DMS153 treated with DMSO at 0.1 percent for 48 hours (cell line): ENCODE data around the gene MT1M.
"Not testable (repeated sequence)": the region's sequence is repeated elsewhere in the genome, so short reads cannot be mapped to it uniquely, and the experiment has no call there.

Source experiments
- DNase-seq: peaks from one replicate; lab custom pipeline; 2025; ENCODE audit not compliant: unreplicated experiment; lab: John Stamatoyannopoulos, UW

Gene MT1M

GRCh38 chr16:56671691-56672090 lies 39.2 kb downstream of the MT1M start:
- not testable (repeated sequence) for DNase-seq

DNA sequence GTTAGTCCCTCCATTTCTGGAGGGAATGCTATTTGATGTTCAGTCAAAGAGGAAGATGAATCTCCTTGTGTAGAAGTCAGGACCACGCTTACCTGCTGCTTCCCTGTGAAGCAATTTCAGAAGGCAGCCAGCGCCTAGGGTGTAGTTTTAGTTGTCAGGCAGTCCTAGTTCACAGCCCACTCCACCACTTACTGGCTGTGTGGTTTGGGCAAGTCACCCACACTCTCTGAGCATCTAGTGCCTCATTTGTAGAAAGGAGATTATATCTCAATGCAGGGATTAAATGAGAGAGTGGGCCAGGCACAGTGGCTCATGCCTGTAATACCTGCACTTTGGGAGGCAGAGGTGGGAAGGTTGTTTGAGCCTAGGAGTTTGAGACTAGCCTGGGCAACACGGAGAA lies 39.7 kb downstream of the MT1M start:
- not testable (repeated sequence) for DNase-seq

DNA sequence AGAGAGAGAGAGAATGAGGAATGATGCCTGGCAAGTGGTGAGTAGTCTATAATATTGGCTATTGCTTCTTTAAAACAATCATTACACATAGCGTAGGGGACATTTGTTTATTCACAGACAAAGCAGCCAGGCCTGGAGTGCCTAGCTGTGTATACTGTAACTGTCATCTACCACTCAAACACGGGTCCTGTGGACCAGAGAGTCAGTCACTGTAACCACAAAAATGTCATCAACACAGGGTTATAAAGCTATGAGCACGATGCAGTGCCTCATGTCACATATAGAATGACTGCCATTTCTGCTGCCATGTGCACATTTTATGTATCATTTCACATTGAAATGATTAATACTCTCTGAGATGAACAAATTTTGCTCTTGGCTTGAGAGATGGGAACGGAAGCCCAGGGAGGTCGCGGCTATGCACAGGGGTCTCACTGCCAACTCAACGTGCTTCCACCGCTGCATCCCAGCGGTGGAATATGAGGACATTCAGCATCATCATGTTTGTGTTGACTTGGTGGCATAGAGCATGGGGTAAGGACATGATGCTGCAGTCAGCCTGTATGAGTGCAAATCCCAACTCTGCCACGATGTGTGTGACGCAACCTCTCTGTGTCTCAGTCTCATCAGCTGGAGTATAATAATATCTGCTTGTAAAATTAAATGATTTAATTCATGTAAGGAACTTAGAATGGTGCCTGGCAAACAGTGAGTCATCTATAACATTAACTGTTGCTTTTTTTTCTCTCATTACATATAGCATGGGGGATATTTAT lies 40.5 kb downstream of the MT1M start:
- DNase-seq, result peak; percentile 10

- no peak for DNase-seq
Measured at GRCh38 chr16:56673921-56674320, 41.5 kb downstream of the MT1M start.

GRCh38 chr16:56674570-56674969 lies 42.1 kb downstream of the MT1M start:
- DNase-seq, result not testable (repeated sequence)

DNA sequence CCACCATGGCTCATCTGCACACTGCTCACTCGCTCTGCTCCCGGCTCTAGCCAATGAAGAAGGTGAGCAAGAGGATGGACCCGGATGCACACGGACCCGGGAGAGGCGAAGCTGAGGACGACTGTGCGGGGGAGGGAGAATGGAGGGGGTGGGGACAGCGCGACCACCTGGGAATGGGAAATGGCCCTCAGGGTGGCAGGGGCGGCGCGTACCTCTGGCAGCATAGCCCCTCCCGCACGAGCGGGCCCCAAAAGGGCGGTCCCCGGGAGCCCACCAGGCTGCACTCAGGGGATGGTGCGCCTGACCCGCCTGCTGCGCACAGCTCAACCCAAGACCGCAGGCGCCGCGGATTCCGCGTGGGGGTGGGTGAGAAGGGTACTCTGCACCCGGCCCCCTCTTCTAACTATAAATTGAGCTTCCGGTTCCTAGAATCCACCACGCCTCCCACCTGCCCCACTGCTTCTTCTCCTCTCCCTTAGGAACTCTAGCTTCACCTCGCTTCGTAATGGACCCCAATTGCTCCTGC lies 43.3 kb downstream of the MT1M start:
- DNase-seq, result no peak

DNA sequence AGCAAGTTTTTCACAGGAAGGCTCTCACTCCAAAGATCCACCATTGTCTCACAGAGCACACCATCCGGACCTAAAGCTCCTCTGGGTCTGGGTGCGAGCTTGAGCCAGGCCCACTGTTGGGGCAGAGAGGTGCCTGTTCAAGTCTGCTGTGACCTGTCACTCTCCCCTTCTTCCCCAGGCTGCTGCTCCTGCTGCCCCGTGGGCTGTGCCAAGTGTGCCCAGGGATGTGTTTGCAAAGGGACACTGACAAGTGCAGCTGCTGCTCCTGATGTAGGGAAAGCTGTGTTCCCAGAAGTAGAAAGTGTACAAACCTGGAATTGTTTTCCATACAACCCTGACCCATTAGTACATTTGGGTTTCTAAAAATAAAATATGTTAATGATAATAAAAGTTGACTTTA lies 45.0 kb downstream of the MT1M start:
- no peak for DNase-seq

DNA sequence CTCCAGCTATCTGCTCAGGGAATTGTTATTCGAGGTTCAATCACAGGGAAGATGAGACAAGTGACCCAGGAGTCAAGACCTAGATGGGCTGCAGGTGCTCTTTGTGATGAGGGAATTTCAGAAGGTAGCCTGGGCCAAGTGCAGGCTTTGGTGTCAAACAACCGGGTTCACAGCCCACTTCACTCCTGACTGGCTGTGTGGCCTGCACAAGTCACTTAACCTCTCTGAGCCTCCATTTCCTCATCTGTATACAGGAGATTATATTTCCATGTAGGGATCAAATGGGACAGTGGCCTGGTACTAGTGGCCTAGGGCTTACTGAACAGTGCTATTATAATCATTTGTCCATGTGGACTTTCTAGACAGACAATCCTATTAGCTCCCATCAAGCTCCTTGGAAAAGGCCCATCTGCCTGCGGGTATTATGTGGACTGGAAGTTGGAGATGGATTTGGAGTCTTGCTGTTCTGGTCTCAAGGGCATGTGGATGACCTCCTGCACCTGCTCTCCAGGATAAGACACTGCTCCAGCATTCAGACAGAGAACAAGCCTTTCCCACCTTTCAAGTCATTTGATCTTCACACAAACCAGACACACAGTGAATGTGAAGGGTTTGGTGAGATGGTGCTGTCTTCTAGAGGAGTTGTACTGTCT lies 46.7 kb downstream of the MT1M start:
- DNase-seq, result no peak

DNA sequence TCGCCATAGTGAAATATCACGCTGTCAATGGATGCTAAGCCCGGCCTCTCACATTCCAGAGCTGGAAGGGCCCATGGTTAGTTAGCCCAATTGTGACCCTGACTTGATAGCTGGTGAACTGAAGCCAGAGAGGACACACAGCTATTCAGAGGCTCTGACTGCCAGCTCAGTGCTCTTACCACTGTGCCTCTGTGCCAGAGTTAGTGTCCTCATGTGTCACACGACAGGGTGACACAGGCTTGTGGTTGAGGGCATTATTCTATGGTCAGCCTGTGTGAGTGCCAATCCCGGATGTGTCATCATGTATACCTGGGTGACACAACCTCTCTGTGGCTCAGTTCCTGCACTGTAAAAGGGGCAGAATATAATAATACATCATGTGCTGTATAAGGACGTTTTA lies 47.4 kb downstream of the MT1M start:
- DNase-seq, result no peak

GRCh38 chr16:56681939-56682702 lies 49.7 kb downstream of the MT1M start, which contains the start of gene MT1X:
Gene MT1X (plus strand): TSS chr16:56682470. CDS start chr16:56682541, 71 bp downstream.
- peak; percentile 91 for DNase-seq

- DNase-seq, result no peak
Measured at GRCh38 chr16:56682703-56683397, 50.4 kb downstream of the MT1M start.
